ENCODE data around the gene GSTM1. TPM values are rescaled to one million over a fixed set of nuclear protein-coding genes. Genes with fewer than 3 reads are reported as not detected.

Gene GSTM1
- 8.5 TPM in 1 of 2 replicates, not detected in the other for total RNA-seq

- no peak for DNase-seq
These were observed at the start of gene GSTM1 for GRCh38 chr1:109687641-109688499. Gene GSTM1 (plus strand): TSS chr1:109687817. CDS start chr1:109687874, 57 bp downstream.

GRCh38 chr1:109639063-109639840 lies 48.4 kb upstream of the GSTM1 start:
- DNase-seq, result no peak

- DNase-seq, result no peak
These were observed 47.8 kb upstream of the GSTM1 start for GRCh38 chr1:109639841-109640184.

GRCh38 chr1:109640285-109640865 lies 47.2 kb upstream of the GSTM1 start:
- DNase-seq, result peak; percentile 86

- DNase-seq, result no peak
These were observed 46.4 kb upstream of the GSTM1 start for GRCh38 chr1:109641078-109641740.

GRCh38 chr1:109641861-109642260 lies 45.8 kb upstream of the GSTM1 start:
- DNase-seq, result no peak

GRCh38 chr1:109642626-109643025 lies 45.0 kb upstream of the GSTM1 start:
- no peak for DNase-seq

- DNase-seq, result peak; percentile 83
These were observed 44.0 kb upstream of the GSTM1 start for GRCh38 chr1:109643385-109644230.

- peak; percentile 37 for DNase-seq
These were observed 42.9 kb upstream of the GSTM1 start for GRCh38 chr1:109644670-109645069.

- peak; percentile 59 for DNase-seq
These were observed 38.1 kb upstream of the GSTM1 start for GRCh38 chr1:109649491-109649914.

- no peak for DNase-seq
These were observed 37.0 kb upstream of the GSTM1 start for GRCh38 chr1:109650609-109651008.

- DNase-seq, result no peak
These were observed 35.2 kb upstream of the GSTM1 start for GRCh38 chr1:109652402-109652801.

- no peak for DNase-seq
These were observed 34.3 kb upstream of the GSTM1 start for GRCh38 chr1:109653306-109653705.

GRCh38 chr1:109654519-109654918 lies 33.1 kb upstream of the GSTM1 start:
- no peak for DNase-seq

GRCh38 chr1:109655615-109656519 lies 31.8 kb upstream of the GSTM1 start, which contains the start of gene GSTM4:
Gene GSTM4 (plus strand): TSS chr1:109656099. CDS start chr1:109656390, 291 bp downstream.
- peak; percentile 71 for DNase-seq

- no peak for DNase-seq
These were observed 30.2 kb upstream of the GSTM1 start for GRCh38 chr1:109657395-109657794.

- no peak for DNase-seq
These were observed 29.6 kb upstream of the GSTM1 start for GRCh38 chr1:109657970-109658369.

GRCh38 chr1:109658533-109659042 lies 29.0 kb upstream of the GSTM1 start:
- no peak for DNase-seq

- DNase-seq, result peak; percentile 33
These were observed 28.5 kb upstream of the GSTM1 start for GRCh38 chr1:109659145-109659544.

GRCh38 chr1:109659997-109660690 lies 27.5 kb upstream of the GSTM1 start:
- DNase-seq, result no peak

All from dermis blood vessel endothelial cell (primary cell).